ENCODE data around the gene PSMB10. TPM values are rescaled to one million over a fixed set of nuclear protein-coding genes. Genes with fewer than 3 reads are reported as not detected.

Gene PSMB10
- total RNA-seq, 1 experiment from 2014 or later = 24.5 TPM

GRCh38 chr16:67902831-67903230, 33.8 kb downstream of the PSMB10 start:
- no peaks in the 10 kb centered on the region for H3K9me3 Mint-ChIP-seq
- Histone ChIP-seq H2BK20ac (ENCODE audit: low read depth, low read length, poor library complexity, severe bottlenecking) (no peak overlapping the region), H3K9me3 (ENCODE audit: control insufficient read depth, low read depth, low read length) (no peaks in the 10 kb centered on the region), H3K23ac (ENCODE audit: insufficient read length, low read depth, low read length) (no peak overlapping the region), H3K18ac (ENCODE audit: insufficient read length, low read depth, low read length) (no peak overlapping the region), H2BK15ac (ENCODE audit: low read depth, low read length) (no peak overlapping the region), H2BK5ac (ENCODE audit: insufficient read length, low read length) (no peak overlapping the region), H3K4ac (ENCODE audit: low read depth, low read length) (no peak overlapping the region), H2BK12ac (ENCODE audit: insufficient read length, low read depth, low read length) (no peak overlapping the region), H3K79me2 (ENCODE audit: insufficient read depth, low read length) (no peaks in the 10 kb centered on the region), H3K4me1 (ENCODE audit: insufficient read depth, low read length) (no peaks in the 10 kb centered on the region), H2BK120ac (ENCODE audit: low read depth, low read length, poor library complexity, severe bottlenecking) (no peak overlapping the region), H2AFZ (ENCODE audit: low read length) (no peak overlapping the region), H3K23me2 (ENCODE audit: insufficient read length, low read depth, low read length, poor library complexity, severe bottlenecking) (no peaks in the 10 kb centered on the region), H4K5ac (ENCODE audit: insufficient read length, low read depth, low read length) (no peak overlapping the region), H3K27me3 (ENCODE audit: insufficient read depth, low read length) (no peaks in the 10 kb centered on the region), H4K91ac (ENCODE audit: insufficient read length, low read depth, low read length) (no peak overlapping the region), H3K27ac (ENCODE audit: insufficient read length, low read depth, low read length) (no peak overlapping the region), H3K79me1 (ENCODE audit: insufficient read depth, low read depth, low read length, poor library complexity, severe bottlenecking) (no peaks in the 10 kb centered on the region), H3K14ac (ENCODE audit: insufficient read depth, low read length) (no peak overlapping the region), H3K4me2 (ENCODE audit: insufficient read depth, insufficient read length, low read length) (no peak overlapping the region), H2AK5ac (ENCODE audit: insufficient read length, low read length) (no peak overlapping the region), H3K56ac (ENCODE audit: insufficient read length, low read depth, low read length) (no peak overlapping the region), H3T11ph (ENCODE audit: low read length) (no peak overlapping the region), H3K9ac (ENCODE audit: extremely low read depth, insufficient read length, low read length) (no peak overlapping the region), H4K20me1 (ENCODE audit: control insufficient read depth, insufficient read depth, insufficient read length) (no peaks in the 10 kb centered on the region), H4K8ac (replicated peaks; ENCODE audit: insufficient read length, low read depth, low read length) (no peak overlapping the region)
- TF ChIP-seq CTCF (conservative IDR thresholded peaks at IDR 0.05) = no peak
- WGBS (ENCODE audit: extremely low coverage, insufficient read length, low lambda C conversion rate) = no CpG with 5 or more reads among the region's 4 CpGs
- no peak overlapping the region; a peak in 1 of 7 replicates for H3K27ac Mint-ChIP-seq
- no peak for DNase-seq
- peaks cover 0 to 3% of the 10 kb centered on the region in 2 experiments; a peak in 1 of 4 replicates for H3K4me1 Mint-ChIP-seq
- H3K27me3 Mint-ChIP-seq (ENCODE audit: low read depth) = no peaks in the 10 kb centered on the region
- H3K36me3 Mint-ChIP-seq (ENCODE audit: insufficient read depth in 1 of 3, low read depth in 3 of 3) = peaks cover 4 to 12% (median 12%) of the 10 kb centered on the region in 3 experiments; a peak in 6 of 7 replicates
- H3K4me3 Mint-ChIP-seq = no peak overlapping the region
